BE2C (cell line): ENCODE data around the gene NPY1R.

ENCODE experiments used
- DNase-seq: peaks from one replicate; pipeline ENCODE4 v3.0.0-alpha.2; 2020
- H3K27me3 ChIP-seq: fragments of 250-450 bp; sonication (Bioruptor Pico); 2 replicates; pipeline ENCODE4 v1.5.1; 2020; ENCODE audit warnings: mild to moderate bottlenecking
- H3K36me3 ChIP-seq: fragments of 250-450 bp; sonication (Bioruptor Pico); 2 replicates; pipeline ENCODE4 v1.5.1; 2020; ENCODE audit warnings: mild to moderate bottlenecking
- H3K4me1 ChIP-seq: fragments of 250-450 bp; sonication (Bioruptor Pico); 2 replicates; pipeline ENCODE4 v1.5.1; 2020
- H3K4me3 ChIP-seq: 2 replicates; pipeline ENCODE4 v1.5.1; 2011; ENCODE audit warnings: low read depth, low read length
- H3K9me3 ChIP-seq: fragments of 250-450 bp; sonication (Bioruptor Pico); 2 replicates; pipeline ENCODE4 v1.5.1; 2020
- CTCF ChIP-seq: IDR thresholded peaks from 2 replicates; pipeline ENCODE4 v1.5.1; 2012; ENCODE audit warnings: mild to moderate bottlenecking, low read depth, low read length

The NPY1R gene

DNA sequence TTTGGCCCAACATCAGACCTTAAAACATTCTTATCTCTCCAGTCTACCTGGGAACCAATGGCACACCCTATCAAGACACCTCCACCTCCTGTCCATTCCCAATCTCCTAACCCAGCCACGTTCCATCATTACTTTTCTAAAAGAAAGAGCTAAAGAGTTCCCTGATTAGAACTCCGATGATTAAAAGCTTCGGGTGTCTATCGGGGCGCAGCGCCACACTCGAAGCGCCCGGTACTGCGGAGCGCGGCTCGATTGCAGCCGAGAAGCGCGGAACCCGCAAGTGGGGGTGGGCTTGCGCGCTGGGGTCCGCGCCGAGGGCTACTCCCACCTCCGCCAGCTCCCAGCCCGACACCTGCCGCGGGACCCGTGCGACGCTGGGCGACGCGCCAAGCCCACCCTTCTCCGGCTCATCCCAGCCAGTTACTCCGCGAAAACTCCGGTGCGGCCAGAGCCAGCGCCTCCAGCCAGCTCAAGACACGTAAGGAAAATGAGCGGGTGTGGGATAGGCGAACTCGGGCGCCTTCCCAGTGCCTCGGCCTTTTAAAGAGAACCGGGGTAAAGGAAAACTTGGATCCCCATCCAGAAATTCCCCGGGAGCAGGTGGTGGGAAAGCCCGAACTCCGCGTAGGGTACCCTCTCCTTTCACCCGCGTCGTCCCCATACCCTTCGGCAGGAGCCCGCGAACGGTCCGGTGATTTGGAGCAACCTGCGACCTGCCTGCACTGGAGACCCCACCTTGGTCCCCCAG is 593 bp downstream of the NPY1R start:
- Histone ChIP-seq H3K9me3 (no peaks in the 10 kb centered on the region), H3K27me3 (peaks cover 21% of the 10 kb centered on the region), H3K4me3 (peak overlapping the region; percentile 68), H3K36me3 (no peaks in the 10 kb centered on the region), H3K4me1 (no peaks in the 10 kb centered on the region)
- TF ChIP-seq CTCF = 0 out of 2 replicates have a peak, but pooled peaks have one; percentile 17
- DNase-seq = peak; percentile 27

- no peaks in the 10 kb centered on the region for H3K36me3 ChIP-seq
- H3K4me3 ChIP-seq = no peak overlapping the region
- no peak for DNase-seq
- H3K9me3 ChIP-seq = no peaks in the 10 kb centered on the region
- H3K4me1 ChIP-seq = no peaks in the 10 kb centered on the region
- H3K27me3 ChIP-seq = peaks cover 21% of the 10 kb centered on the region
- no peak for TF ChIP-seq CTCF
Measured at GRCh38 chr4:163330916-163331628, 1.3 kb downstream of the NPY1R start.

DNA sequence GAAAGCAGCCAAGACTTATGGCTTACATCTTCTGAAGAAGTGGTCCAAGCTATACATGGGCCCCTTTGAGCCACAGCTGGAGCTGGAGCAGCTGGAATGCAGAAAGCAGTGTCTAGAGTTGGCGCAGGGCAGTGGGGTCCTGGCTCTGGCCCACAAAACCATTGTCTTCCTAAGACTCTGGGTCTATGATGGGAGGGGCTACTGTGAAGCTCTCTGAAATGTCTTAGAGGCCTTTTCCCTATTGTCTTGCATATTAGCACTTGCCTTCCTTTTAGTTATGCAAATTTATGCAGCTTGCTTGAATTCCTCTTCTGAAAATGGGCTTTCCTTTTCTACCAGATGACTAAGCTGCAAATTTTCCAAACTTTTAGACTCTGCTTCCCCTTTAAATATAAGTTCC is 15.3 kb downstream of the NPY1R start:
- no peaks in the 10 kb centered on the region for H3K4me1 ChIP-seq
- H3K9me3 ChIP-seq = no peaks in the 10 kb centered on the region
- H3K36me3 ChIP-seq = no peaks in the 10 kb centered on the region
- DNase-seq = no peak
- no peak for TF ChIP-seq CTCF
- no peaks in the 10 kb centered on the region for H3K27me3 ChIP-seq
- no peak overlapping the region for H3K4me3 ChIP-seq

DNA sequence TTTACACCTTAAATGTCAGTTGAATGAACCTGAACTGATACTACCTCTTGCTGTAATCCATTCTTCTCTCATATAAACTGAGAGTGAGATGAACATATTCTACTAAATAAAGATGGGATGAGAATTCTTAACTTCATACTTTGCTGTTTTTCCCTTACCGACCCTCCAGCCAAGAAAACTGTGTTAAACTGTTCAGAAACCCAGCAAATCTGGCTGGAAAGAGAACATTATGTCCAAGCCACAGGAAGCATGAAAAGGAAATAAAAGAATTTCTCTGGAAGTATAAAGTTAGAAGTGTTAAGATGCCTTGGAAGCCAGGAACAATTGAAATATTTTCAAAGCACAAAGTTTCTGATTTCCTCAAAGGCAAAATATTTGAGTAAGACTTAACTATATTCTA is 22.9 kb downstream of the NPY1R start:
- DNase-seq = no peak
- H3K27me3 ChIP-seq = no peaks in the 10 kb centered on the region
- no peak for TF ChIP-seq CTCF
- no peaks in the 10 kb centered on the region for H3K9me3 ChIP-seq
- no peaks in the 10 kb centered on the region for H3K36me3 ChIP-seq
- H3K4me3 ChIP-seq = no peak overlapping the region
- H3K4me1 ChIP-seq = no peaks in the 10 kb centered on the region

GRCh38 chr4:163303069-163303468 is 29.3 kb downstream of the NPY1R start:
- Histone ChIP-seq H3K36me3 (no peaks in the 10 kb centered on the region), H3K4me1 (no peaks in the 10 kb centered on the region), H3K4me3 (no peak overlapping the region), H3K27me3 (no peaks in the 10 kb centered on the region), H3K9me3 (no peaks in the 10 kb centered on the region)
- no peak for DNase-seq
- TF ChIP-seq CTCF = no peak

- Histone ChIP-seq H3K36me3 (no peaks in the 10 kb centered on the region), H3K9me3 (no peaks in the 10 kb centered on the region), H3K4me3 (no peak overlapping the region), H3K27me3 (no peaks in the 10 kb centered on the region), H3K4me1 (no peaks in the 10 kb centered on the region)
- DNase-seq = no peak
- no peak for TF ChIP-seq CTCF
Measured at GRCh38 chr4:163300445-163300844, 32.0 kb downstream of the NPY1R start.
